ENCODE data around the gene DPF1. TPM values are rescaled to one million over a fixed set of nuclear protein-coding genes. Genes with fewer than 3 reads are reported as not detected.
A peak's percentile ranks its signal among the peaks of the same experiment; 100 is the strongest.
"Not testable (repeated sequence)": the region's sequence is repeated elsewhere in the genome, so short reads cannot be mapped to it uniquely, and the experiment has no call there.

DPF1 gene
- total RNA-seq (2014; rRNA removed; shearing (Covaris generic)): 5.1 and 7.2 TPM in 2 replicates

GRCh38 chr19:38224014-38224862 is at the start of gene DPF1:
Gene DPF1 (minus strand): TSS chr19:38224222. CDS start chr19:38224142, 80 bp downstream.
- DNase-seq (ENCODE audit: low spot score): peak; percentile 79

- DNase-seq (ENCODE audit: low spot score): no peak
Measured at GRCh38 chr19:38273499-38273898, 49.5 kb upstream of the DPF1 start.

GRCh38 chr19:38270587-38271167 is 46.7 kb upstream of the DPF1 start:
- DNase-seq (ENCODE audit: low spot score): no peak

GRCh38 chr19:38268539-38268938 is 44.5 kb upstream of the DPF1 start:
- no peak for DNase-seq (ENCODE audit: low spot score)

GRCh38 chr19:38267761-38268483 is 43.9 kb upstream of the DPF1 start:
- no peak for DNase-seq (ENCODE audit: low spot score)

- peak; percentile 78 for DNase-seq (ENCODE audit: low spot score)
Measured at GRCh38 chr19:38266981-38267597, 43.1 kb upstream of the DPF1 start.

GRCh38 chr19:38265921-38266429 is 42.0 kb upstream of the DPF1 start:
- no peak for DNase-seq (ENCODE audit: low spot score)

GRCh38 chr19:38265213-38265861 is 41.3 kb upstream of the DPF1 start:
- DNase-seq (ENCODE audit: low spot score): no peak

- no peak for DNase-seq (ENCODE audit: low spot score)
Measured at GRCh38 chr19:38264486-38265212, 40.6 kb upstream of the DPF1 start, which contains the start of gene SPINT2. Gene SPINT2 (plus strand): TSS chr19:38264573. CDS start chr19:38264893, 320 bp downstream.

- no peak for DNase-seq (ENCODE audit: low spot score)
Measured at GRCh38 chr19:38263689-38264485, 39.9 kb upstream of the DPF1 start.

GRCh38 chr19:38262585-38263268 is 38.7 kb upstream of the DPF1 start:
- DNase-seq (ENCODE audit: low spot score): no peak

- not testable (repeated sequence) for DNase-seq (ENCODE audit: low spot score)
Measured at GRCh38 chr19:38261942-38262341, 37.9 kb upstream of the DPF1 start.

- no peak for DNase-seq (ENCODE audit: low spot score)
Measured at GRCh38 chr19:38255383-38256014, 31.5 kb upstream of the DPF1 start.

GRCh38 chr19:38253788-38254187 is 29.8 kb upstream of the DPF1 start:
- DNase-seq (ENCODE audit: low spot score): no peak

GRCh38 chr19:38252941-38253691 is 29.1 kb upstream of the DPF1 start:
- DNase-seq (ENCODE audit: low spot score): no peak

- no peak for DNase-seq (ENCODE audit: low spot score)
Measured at GRCh38 chr19:38252385-38252784, 28.4 kb upstream of the DPF1 start.

GRCh38 chr19:38251564-38252051 is 27.6 kb upstream of the DPF1 start:
- DNase-seq (ENCODE audit: low spot score): no peak
